Stimulated activated naive CD4-positive, alpha-beta T cell treated with Interleukin-2 at 50 U/mL for 16 hours (primary cell): ENCODE results near the gene PDE2A.

Source experiments
- DNase-seq: peaks from one replicate; lab custom pipeline; 2025; lab: John Stamatoyannopoulos, UW

The PDE2A gene

GRCh38 chr11:72543849-72544542 is 130.2 kb downstream of the PDE2A start:
- no peak for DNase-seq

GRCh38 chr11:72541257-72541974 is 132.8 kb downstream of the PDE2A start:
- no peak for DNase-seq

- DNase-seq: no peak
Measured at GRCh38 chr11:72537051-72537450, 137.2 kb downstream of the PDE2A start.

GRCh38 chr11:72535194-72535547 is 139.1 kb downstream of the PDE2A start:
- DNase-seq: no peak

- DNase-seq: no peak
Measured at GRCh38 chr11:72534371-72535193, 139.6 kb downstream of the PDE2A start.

GRCh38 chr11:72529068-72529467 is 145.2 kb downstream of the PDE2A start:
- no peak for DNase-seq

GRCh38 chr11:72528121-72528520 is 146.1 kb downstream of the PDE2A start:
- no peak for DNase-seq
